GM23248 (cell line): ENCODE results near the gene GPD2. TPM values are rescaled to one million over a fixed set of nuclear protein-coding genes. Genes with fewer than 3 reads are reported as not detected.

Experiments used
- DNase-seq: peaks from one replicate; pipeline ENCODE4 v3.0.0-alpha.2; 2015
- H2AFZ ChIP-seq: fragments of 200-600 bp; sonication (generic); 2 replicates; pipeline ENCODE4 v1.6.1; 2016; ENCODE audit warnings: antibody characterized with exemption
- H3F3A ChIP-seq: fragments of 200-600 bp; sonication (generic); 2 replicates; pipeline ENCODE4 v1.6.1; 2016; ENCODE audit warnings: mild to moderate bottlenecking, antibody characterized with exemption, mixed run types; ENCODE audit not compliant: insufficient read depth
- H3K27ac ChIP-seq: fragments of 200-600 bp; sonication (generic); 2 replicates; pipeline ENCODE4 v1.5.1; 2016; ENCODE audit warnings: mild to moderate bottlenecking
- H3K27me3 ChIP-seq: fragments of 200-600 bp; sonication (generic); replicated peaks from 2 replicates; pipeline ENCODE4 v1.6.1; 2016; ENCODE audit warnings: mild to moderate bottlenecking; ENCODE audit not compliant: insufficient read depth
- H3K36me3 ChIP-seq: fragments of 200-600 bp; sonication (generic); 2 replicates; pipeline ENCODE4 v1.6.1; 2016; ENCODE audit warnings: low read depth, mild to moderate bottlenecking
- H3K4me1 ChIP-seq: fragments of 200-600 bp; sonication (generic); 2 replicates; pipeline ENCODE4 v1.6.1; 2016; ENCODE audit warnings: mild to moderate bottlenecking; ENCODE audit not compliant: insufficient read depth
- H3K4me2 ChIP-seq: fragments of 200-600 bp; sonication (generic); one replicate; pipeline ENCODE4 v1.6.1; 2016; ENCODE audit warnings: mild to moderate bottlenecking; ENCODE audit not compliant: unreplicated experiment
- H3K4me3 ChIP-seq: fragments of 200-600 bp; sonication (generic); 2 replicates; pipeline ENCODE4 v1.5.1; 2016; ENCODE audit warnings: mild to moderate bottlenecking
- H3K79me2 ChIP-seq: fragments of 200-600 bp; sonication (generic); 2 replicates; pipeline ENCODE4 v1.6.1; 2016; ENCODE audit warnings: mild to moderate bottlenecking; ENCODE audit not compliant: insufficient read depth
- H3K9ac ChIP-seq: fragments of 200-600 bp; sonication (generic); 2 replicates; pipeline ENCODE4 v1.6.1; 2016; ENCODE audit warnings: mild to moderate bottlenecking
- H3K9me2 ChIP-seq: fragments of 200-600 bp; sonication (generic); 2 replicates; pipeline ENCODE4 v1.6.1; 2016; ENCODE audit warnings: mixed run types, mild to moderate bottlenecking, moderate library complexity; ENCODE audit not compliant: insufficient read depth
- H3K9me3 ChIP-seq: fragments of 200-600 bp; sonication (generic); one replicate; pipeline ENCODE4 v1.6.1; 2017; ENCODE audit warnings: low read depth
- H4K20me1 ChIP-seq: fragments of 200-600 bp; sonication (generic); 2 replicates; pipeline ENCODE4 v1.6.0; 2016; ENCODE audit not compliant: insufficient read depth
- EZH2 ChIP-seq: fragments of 200-600 bp; sonication (generic); IDR thresholded peaks from 2 replicates; pipeline ENCODE4 v1.6.1; 2018; ENCODE audit warnings: antibody characterized with exemption, mild to moderate bottlenecking; ENCODE audit not compliant: insufficient read depth, poor library complexity, severe bottlenecking
- EZH2phosphoT487 ChIP-seq: fragments of 200-600 bp; sonication (generic); IDR thresholded peaks from 2 replicates; pipeline ENCODE4 v1.6.1; 2018; ENCODE audit warnings: antibody characterized with exemption, moderate library complexity, mild to moderate bottlenecking, low read depth; ENCODE audit not compliant: insufficient read depth
- WGBS, 2 experiments: methylation state at CpG; one replicate each; pipeline ENCODE4 v1.1.6; 2015 to 2017; ENCODE audit warnings: low lambda C conversion rate in 2 of 2, low coverage in 1 of 2; ENCODE audit errors: missing lambda C conversion rate in 2 of 2; 5-methylcytosine and 5-hydroxymethylcytosine counted together
- in situ Hi-C: fragments of 300-500 bp; cut with MboI; formaldehyde crosslinking; loops from 2 replicates; pipeline ENCODE4 v1.15.0; 2020
- polyA plus RNA-seq: library from polyadenylated mRNA; unstranded; fragments of >200 nt; fragmentation: Nextera tagmentation; extraction: Ambion mirVana; gene quantifications from 2 replicates; pipeline ENCODE4 v1.2.1, GENCODE V29; 2016
- total RNA-seq: library from RNA; depleted of rRNA; stranded (reverse); fragments of >200 nt; shearing (Covaris generic); gene quantifications from 2 replicates; pipeline ENCODE4 v1.2.3, GENCODE V29; 2014

The GPD2 gene
- total and polyA plus RNA-seq, 2 experiments from 2014 or later: 16.1 to 37.7 TPM

- H2AFZ ChIP-seq: peak overlapping the region; percentile 73
- in situ Hi-C loops: no loop called here
- H3K4me1 ChIP-seq: peaks cover 32% of the 10 kb centered on the region
- peaks cover 25% of the 10 kb centered on the region; the same call in 1 of the 2 replicates for H3F3A ChIP-seq
- H3K9me2 ChIP-seq: no peaks in the 10 kb centered on the region
- DNase-seq: peak; percentile 70
- peaks cover 95% of the 10 kb centered on the region for H3K79me2 ChIP-seq
- peak overlapping the region; percentile 10; the same call in 1 of the 2 replicates for H3K27ac ChIP-seq
- H3K36me3 ChIP-seq: no peaks in the 10 kb centered on the region
- 9 to 10% methylated on average over 3 of the region's 3 CpGs for WGBS, 2 experiments
- no peaks in the 10 kb centered on the region for H3K9me3 ChIP-seq
- no peak for TF ChIP-seq EZH2phosphoT487
- no peak for TF ChIP-seq EZH2
- H3K27me3 ChIP-seq: no peaks in the 10 kb centered on the region
- H3K9ac ChIP-seq: peak overlapping the region; percentile 57
- H3K4me2 ChIP-seq: peak overlapping the region; percentile 94
- peak overlapping the region; percentile 63 for H3K4me3 ChIP-seq
- H4K20me1 ChIP-seq: no peaks in the 10 kb centered on the region
These were observed 30.7 kb downstream of the GPD2 start for GRCh38 chr2:156466739-156467405.

- Histone ChIP-seq H4K20me1 (no peaks in the 10 kb centered on the region), H3K9ac (no peak overlapping the region), H3K27me3 (no peaks in the 10 kb centered on the region), H2AFZ (no peak overlapping the region), H3K4me3 (no peak overlapping the region), H3K4me1 (peaks cover 26% of the 10 kb centered on the region), H3K4me2 (no peak overlapping the region), H3K9me2 (no peaks in the 10 kb centered on the region), H3K79me2 (peaks cover 98% of the 10 kb centered on the region), H3K36me3 (no peaks in the 10 kb centered on the region), H3K9me3 (no peaks in the 10 kb centered on the region), H3K27ac (no peak overlapping the region), H3F3A (peaks cover 17% of the 10 kb centered on the region)
- no peak for TF ChIP-seq EZH2phosphoT487
- no peak for TF ChIP-seq EZH2
- no peak for DNase-seq
- in situ Hi-C loops: no loop called here
- 59 to 60% methylated on average over 8 of the region's 8 CpGs for WGBS, 2 experiments
These were observed 34.9 kb downstream of the GPD2 start for GRCh38 chr2:156470975-156471583.

GRCh38 chr2:156471762-156472161, 35.6 kb downstream of the GPD2 start:
- Histone ChIP-seq H3K27ac (no peak overlapping the region), H3K4me3 (no peak overlapping the region), H3K9me2 (no peaks in the 10 kb centered on the region), H3K4me1 (peaks cover 27% of the 10 kb centered on the region), H3F3A (peaks cover 24% of the 10 kb centered on the region), H4K20me1 (no peaks in the 10 kb centered on the region), H3K27me3 (no peaks in the 10 kb centered on the region), H3K9ac (no peak overlapping the region), H2AFZ (no peak overlapping the region), H3K36me3 (no peaks in the 10 kb centered on the region), H3K4me2 (no peak overlapping the region), H3K79me2 (peaks cover 93% of the 10 kb centered on the region), H3K9me3 (no peaks in the 10 kb centered on the region)
- no peak for TF ChIP-seq EZH2
- TF ChIP-seq EZH2phosphoT487: no peak
- in situ Hi-C loops: no loop called here
- DNase-seq: no peak

GRCh38 chr2:156472686-156473085, 36.5 kb downstream of the GPD2 start:
- Histone ChIP-seq H2AFZ (no peak overlapping the region), H3K36me3 (no peaks in the 10 kb centered on the region), H3K27me3 (no peaks in the 10 kb centered on the region), H4K20me1 (no peaks in the 10 kb centered on the region), H3K4me3 (no peak overlapping the region), H3K9me3 (no peaks in the 10 kb centered on the region), H3K79me2 (peaks cover 83% of the 10 kb centered on the region), H3K9me2 (no peaks in the 10 kb centered on the region), H3K9ac (no peak overlapping the region), H3F3A (peaks cover 26% of the 10 kb centered on the region), H3K27ac (no peak overlapping the region), H3K4me2 (no peak overlapping the region), H3K4me1 (peaks cover 27% of the 10 kb centered on the region)
- no peak for DNase-seq
- TF ChIP-seq EZH2phosphoT487: no peak
- no peak for TF ChIP-seq EZH2
- in situ Hi-C loops: no loop called here
